Stimulated activated CD8-positive, alpha-beta memory T cell treated with anti-CD3 and anti-CD28 coated beads, Interleukin-4, amount 100 ng/mL, for 4 hours (primary cell): ENCODE measurements around the gene EVI5L.
"Not testable (repeated sequence)": the region's sequence is repeated elsewhere in the genome, so short reads cannot be mapped to it uniquely, and the experiment has no call there.

ENCODE experiments used
- DNase-seq, 2 donors: peaks; one replicate each; pipeline ENCODE4 v3.0.0-alpha.2; 2020; ENCODE audit warnings: low read depth in 2 of 2, low spot score in 1 of 2

Gene EVI5L

GRCh38 chr19:7871437-7872305, 41.7 kb downstream of the EVI5L start:
- peak; percentile 47 to 56 for DNase-seq

GRCh38 chr19:7872306-7873204, 42.5 kb downstream of the EVI5L start:
- no peak for DNase-seq

- DNase-seq: no peak
These were observed 43.5 kb downstream of the EVI5L start for GRCh38 chr19:7873304-7874075.

GRCh38 chr19:7874076-7874896, 44.3 kb downstream of the EVI5L start, which contains the start of gene PRR36:
PRR36 (minus strand) TSS chr19:7874390; CDS start chr19:7873689, 701 bp downstream.
- DNase-seq: no peak

GRCh38 chr19:7874897-7875273, 44.9 kb downstream of the EVI5L start:
- no peak for DNase-seq

GRCh38 chr19:7877249-7877836, 47.3 kb downstream of the EVI5L start:
- DNase-seq: no peak

GRCh38 chr19:7879111-7879807, 49.2 kb downstream of the EVI5L start:
- no peak for DNase-seq

- DNase-seq: no peak
These were observed 49.8 kb downstream of the EVI5L start for GRCh38 chr19:7879836-7880235.

- DNase-seq: no peak
These were observed 51.9 kb downstream of the EVI5L start for GRCh38 chr19:7881910-7882309.

- DNase-seq: no peak
These were observed 53.1 kb downstream of the EVI5L start for GRCh38 chr19:7883105-7883504.

GRCh38 chr19:7883796-7884570, 54.0 kb downstream of the EVI5L start:
- no peak for DNase-seq

GRCh38 chr19:7885818-7886217, 55.8 kb downstream of the EVI5L start:
- no peak for DNase-seq

- DNase-seq: no peak
These were observed 57.6 kb downstream of the EVI5L start for GRCh38 chr19:7887408-7888144.

GRCh38 chr19:7888145-7888825, 58.3 kb downstream of the EVI5L start, which contains the start of gene LRRC8E:
LRRC8E (plus strand) TSS chr19:7888510; CDS start chr19:7895604, 7,094 bp downstream.
- DNase-seq: no peak

GRCh38 chr19:7888826-7889217, 58.8 kb downstream of the EVI5L start:
- no peak for DNase-seq

GRCh38 chr19:7893362-7894101, 63.5 kb downstream of the EVI5L start:
- DNase-seq: not testable (repeated sequence)
